ENCODE measurements around the gene KDM4C.

The KDM4C gene

DNA sequence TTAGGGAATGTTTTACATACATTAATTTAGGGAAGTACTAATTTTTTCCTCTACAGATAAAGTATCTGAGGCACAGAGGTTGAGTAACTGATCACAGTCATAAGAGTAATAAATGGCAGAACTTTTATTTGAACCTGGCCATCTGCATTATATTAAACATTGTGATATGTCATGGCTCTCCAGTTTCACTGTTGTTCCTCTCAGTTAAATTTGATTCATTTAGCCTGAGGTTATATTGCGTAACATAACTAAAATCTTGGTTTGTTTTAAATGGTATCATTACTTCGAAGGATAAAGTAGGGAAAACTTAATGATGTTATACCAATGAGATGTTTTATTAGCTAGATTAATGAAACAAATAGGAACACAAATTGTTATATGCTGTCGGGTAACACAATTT is 284.4 kb downstream of the KDM4C start:
- DNase-seq (ENCODE audit: low read depth), result no peak

DNA sequence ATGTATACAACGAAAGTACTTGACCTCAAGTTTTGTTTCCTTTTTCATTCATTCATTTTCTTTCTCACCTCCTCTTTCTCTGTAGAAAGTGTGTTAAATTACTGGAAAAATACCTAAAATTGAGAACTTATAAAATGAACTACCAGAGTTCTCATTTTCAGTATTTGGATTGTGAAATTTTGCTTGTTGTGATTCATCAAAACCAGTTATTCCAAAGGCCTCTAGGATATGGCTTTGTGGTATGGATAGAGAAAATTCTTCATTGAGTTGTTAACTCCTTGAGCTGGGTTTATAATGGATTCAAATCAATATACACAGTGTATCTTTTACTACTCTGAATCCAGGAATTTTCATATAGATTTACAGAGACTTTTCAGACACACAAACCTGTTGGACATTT is 287.6 kb downstream of the KDM4C start:
- no peak for DNase-seq (ENCODE audit: low read depth)

GRCh38 chr9:7051711-7052110 is 293.9 kb downstream of the KDM4C start:
- no peak for DNase-seq (ENCODE audit: low read depth)

- DNase-seq (ENCODE audit: low read depth), result no peak
These were observed 296.1 kb downstream of the KDM4C start for GRCh38 chr9:7053903-7054302.

GRCh38 chr9:7055171-7055903 is 297.6 kb downstream of the KDM4C start:
- no peak for DNase-seq (ENCODE audit: low read depth)

DNA sequence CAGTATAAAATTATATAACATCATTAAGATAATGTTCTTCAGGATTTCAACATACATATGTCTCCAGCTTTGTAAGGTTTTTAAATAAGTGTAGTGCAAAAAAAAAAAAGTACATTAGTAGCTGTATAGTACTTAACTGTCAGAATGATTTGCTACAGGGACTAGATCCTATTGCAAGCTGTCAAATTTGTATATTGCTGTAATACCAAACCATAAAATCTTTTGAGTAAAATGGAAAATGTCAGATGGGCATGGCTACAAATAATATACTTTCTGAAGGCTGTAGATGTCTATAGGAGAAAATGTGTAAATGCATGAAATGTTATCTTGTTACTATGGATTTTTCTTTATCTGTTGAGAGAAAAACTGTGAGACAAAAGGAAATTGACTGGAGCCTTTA is 298.5 kb downstream of the KDM4C start:
- DNase-seq (ENCODE audit: low read depth), result no peak

DNA sequence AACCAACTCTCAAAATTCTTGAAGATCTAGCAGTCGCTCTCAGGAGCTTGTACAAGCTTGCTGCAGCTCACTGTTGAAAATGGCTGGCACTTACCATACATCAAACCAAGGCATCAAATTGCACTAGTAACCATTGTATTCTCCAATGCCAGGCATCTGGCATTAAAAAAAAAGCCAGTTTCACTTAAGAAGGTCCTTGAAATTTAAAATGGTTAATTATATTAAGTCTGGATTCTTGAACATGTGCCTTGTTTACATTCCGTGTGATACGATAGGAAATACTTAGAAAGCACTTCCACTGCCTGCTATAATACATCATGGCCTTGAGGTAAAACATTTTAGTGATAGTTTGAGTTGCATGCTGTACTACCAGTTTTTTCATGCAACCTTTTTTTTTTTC is 300.7 kb downstream of the KDM4C start:
- DNase-seq (ENCODE audit: low read depth), result no peak

DNA sequence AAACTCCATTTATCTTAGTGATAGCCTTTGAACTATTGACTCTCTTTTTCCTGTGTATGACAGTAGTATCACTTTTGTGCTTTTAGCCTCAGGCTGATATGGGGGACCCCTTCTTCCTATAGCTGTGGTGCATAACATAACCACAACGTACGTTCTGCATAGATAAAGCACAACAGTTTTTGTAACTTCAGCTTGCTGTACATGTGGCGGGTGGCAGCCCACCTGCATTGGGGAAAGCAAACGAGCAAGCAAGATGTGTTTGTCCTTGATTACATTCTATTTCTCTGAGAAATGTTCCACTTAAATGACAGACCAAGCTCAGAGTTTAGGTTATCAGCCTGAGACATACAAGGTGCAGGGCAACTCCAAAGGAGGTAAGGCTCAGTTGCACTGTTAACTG is 309.4 kb downstream of the KDM4C start:
- DNase-seq (ENCODE audit: low read depth), result no peak

GRCh38 chr9:7071916-7072315 is 314.1 kb downstream of the KDM4C start:
- DNase-seq (ENCODE audit: low read depth), result no peak

GRCh38 chr9:7073706-7074105 is 315.9 kb downstream of the KDM4C start:
- no peak for DNase-seq (ENCODE audit: low read depth)

DNA sequence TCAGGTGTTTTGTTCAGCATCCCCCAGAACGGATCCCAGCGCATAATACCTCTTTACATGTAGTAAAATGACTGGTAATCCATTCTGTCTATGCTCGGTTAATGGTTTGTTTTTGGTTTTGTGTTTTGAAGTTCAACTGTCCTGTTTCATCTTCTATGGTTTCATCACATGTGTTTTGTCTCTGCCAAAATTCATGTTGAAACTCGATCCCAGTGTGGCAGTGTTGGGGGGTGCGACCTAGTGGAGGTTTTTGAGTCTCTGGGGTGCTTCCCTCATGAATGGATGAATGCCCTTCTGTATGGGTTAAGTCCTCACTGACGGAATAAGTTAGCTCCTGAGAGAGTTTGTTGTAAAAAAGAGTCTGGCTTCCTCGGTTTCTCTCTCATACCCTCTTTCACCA is 317.4 kb downstream of the KDM4C start:
- no peak for DNase-seq (ENCODE audit: low read depth)

DNA sequence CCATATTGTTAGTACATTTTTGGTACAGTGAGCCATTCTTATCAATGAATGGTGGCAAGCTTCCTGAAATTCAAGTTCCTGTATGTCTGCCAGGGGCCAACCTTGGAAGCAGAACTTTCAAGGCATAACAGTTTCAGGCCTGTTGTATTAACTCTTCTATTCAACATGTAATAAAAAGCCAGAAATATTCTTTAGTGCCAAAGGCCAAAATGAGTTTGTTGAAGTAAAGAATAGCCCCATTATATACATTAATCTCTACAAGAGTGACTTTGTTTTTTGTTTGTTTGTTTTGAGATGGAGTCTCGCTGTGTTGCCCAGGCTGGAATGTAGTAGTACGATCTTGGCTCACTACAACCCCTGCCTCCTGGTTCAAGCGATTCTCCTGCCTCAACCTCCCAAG is 321.3 kb downstream of the KDM4C start:
- DNase-seq (ENCODE audit: low read depth), result no peak

DNA sequence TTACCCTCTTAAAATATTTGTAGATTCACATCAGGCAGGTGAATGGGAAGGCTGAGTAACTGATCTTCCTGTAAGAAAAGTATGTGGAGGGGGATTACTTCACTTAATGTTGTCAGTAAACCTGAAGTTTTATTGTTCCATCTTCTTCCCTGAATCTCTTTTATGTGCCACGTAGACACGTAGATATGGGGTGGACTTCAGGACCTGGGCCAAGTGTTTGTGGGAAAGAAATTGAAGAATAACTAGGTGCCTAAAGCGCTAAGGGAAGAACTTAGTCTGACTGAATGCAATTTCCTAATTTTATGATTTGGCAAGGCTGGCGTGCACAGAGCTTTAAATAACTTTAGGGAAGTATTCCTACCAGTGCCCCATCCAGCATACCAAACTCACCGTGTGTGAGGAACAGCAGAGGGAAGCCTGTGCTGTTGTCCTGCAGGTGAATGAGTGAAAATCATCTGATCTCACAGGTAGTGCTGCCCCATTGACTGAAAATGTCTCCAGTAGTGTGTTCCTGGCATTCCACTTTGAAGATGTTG is 323.4 kb downstream of the KDM4C start:
- no peak for DNase-seq (ENCODE audit: low read depth)

DNA sequence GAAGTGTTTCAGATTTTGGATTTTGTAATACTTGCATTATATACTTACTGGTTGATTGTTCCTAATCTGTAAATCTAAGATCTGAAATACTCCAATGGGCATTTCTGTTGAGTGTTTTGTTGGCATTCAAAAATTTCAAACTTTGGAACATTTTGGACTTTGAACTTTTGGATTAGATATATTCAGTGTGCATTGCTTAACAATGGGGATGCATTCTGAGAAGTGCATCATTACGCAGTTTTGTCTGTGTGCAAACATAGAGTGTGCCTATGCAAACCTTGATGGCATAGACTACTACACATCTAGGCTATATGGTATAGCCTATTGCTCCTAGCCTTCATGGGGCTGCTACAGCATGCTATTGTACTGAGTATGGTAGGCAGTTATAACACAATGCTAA is 325.4 kb downstream of the KDM4C start:
- no peak for DNase-seq (ENCODE audit: low read depth)

DNA sequence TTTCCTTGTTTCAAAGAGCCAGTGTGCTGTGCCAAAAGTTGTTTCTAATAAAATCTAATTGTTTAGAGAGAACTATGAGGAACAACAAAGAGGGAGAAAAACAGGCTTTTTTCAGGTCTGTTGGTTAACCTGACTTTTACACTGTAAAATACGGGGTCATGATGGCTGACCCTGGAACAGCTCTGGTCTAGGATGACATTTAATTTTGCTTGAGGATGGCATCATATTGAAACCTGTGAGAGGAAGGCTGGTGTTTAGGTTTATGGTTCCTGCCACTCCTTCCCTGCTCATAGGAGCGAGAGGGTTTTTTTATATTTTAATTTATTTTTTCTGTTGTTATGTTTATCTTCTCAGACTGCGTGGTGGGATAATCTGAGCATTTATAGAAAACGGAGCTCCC is 327.6 kb downstream of the KDM4C start:
- no peak for DNase-seq (ENCODE audit: low read depth)

DNA sequence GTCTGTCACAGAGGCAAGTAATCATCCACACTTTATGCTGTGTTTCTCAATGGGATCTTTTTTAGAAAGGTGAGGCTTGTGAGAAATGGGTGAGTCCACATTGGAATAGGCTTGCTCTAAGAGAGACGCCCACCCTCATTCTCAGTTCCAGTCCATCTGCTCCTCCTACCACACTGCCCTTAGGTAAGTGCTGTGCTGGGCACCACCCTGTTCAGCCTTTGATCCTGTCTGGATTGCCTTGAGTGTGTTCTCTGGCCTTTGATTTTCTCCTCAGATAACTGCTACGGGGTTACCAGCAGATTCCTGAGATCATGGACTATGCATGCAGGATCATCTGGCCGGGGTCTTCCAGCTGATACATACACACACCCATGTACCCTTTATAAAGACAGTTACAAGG is 328.6 kb downstream of the KDM4C start:
- DNase-seq (ENCODE audit: low read depth), result no peak

DNA sequence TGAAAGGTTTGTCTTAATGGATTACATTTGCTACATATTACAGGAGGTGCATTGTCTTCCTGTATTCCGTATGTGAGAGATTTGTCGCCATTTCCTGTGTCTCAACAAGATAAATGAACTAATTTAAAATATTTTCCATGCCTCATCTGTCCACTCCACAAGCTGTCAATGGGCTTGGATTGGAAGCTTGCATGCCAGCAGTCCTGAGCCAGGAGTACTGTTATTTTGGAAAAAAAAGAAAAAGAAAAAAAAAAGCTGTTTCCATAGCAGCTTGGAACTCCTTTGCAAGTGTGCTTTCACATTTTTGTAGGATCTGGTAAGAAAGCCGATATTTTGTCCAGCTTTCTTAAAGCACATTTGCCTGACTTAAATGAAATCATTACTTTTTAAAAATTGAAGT is 330.8 kb downstream of the KDM4C start:
- no peak for DNase-seq (ENCODE audit: low read depth)

- no peak for DNase-seq (ENCODE audit: low read depth)
These were observed 331.8 kb downstream of the KDM4C start for GRCh38 chr9:7089406-7090193.

DNA sequence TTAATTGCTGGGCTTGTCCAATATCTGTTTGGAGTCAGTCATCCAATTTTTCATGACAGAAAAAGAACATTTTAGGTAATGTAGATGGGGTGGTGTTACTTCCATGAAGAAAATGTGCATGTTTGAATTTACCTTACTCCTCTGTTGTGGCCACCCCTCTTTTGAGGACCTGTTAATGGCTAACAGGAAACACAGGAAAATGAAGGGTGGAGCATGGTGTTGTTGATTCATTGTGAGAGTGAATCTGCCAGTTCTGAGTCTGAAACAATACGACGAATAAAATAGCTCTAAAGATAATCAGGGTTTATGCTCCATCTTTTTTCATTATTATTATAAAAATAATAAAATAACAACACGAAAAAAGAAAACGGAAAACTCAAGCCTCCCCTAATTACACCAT is 335.3 kb downstream of the KDM4C start:
- DNase-seq (ENCODE audit: low read depth), result no peak

DNA sequence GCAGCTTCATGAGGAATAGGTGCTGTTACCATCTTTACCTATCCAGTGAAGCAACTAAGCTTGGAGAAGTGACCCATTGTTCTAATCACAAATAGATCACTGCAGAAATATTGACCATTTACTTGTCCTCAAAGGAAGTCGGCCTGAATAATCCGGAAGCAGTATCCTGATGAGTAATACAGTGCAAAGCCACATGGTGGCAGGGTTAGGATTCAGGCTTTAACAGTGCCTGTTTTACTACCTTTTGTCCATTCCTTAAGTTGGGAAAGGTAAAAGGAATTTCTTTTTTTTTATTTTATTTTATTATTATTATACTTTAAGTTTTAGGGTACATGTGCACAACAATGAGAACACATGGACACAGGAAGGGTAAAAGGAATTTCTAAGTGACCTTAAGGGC is 336.3 kb downstream of the KDM4C start:
- DNase-seq (ENCODE audit: low read depth), result no peak

DNA sequence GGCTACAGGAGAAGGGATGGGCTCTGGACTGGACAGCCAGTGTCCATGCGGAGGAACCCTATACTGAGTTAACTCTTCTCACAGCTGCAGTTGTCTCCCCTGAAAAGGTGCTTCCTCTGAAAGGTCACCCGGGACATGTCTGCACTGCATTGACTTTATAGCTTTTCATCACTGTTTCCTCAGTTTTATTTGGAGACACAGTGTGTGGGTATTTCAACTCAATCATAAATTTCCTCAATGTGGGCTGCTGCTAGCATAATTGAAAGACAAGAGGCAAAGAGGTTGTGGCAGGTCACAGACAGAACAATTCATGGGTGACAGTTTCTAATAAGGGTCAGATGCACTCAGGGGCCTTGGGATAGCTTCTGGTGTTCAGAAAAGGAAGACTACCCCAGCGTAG is 336.8 kb downstream of the KDM4C start:
- DNase-seq (ENCODE audit: low read depth), result no peak

GRCh38 chr9:7095058-7095457 is 337.3 kb downstream of the KDM4C start:
- DNase-seq (ENCODE audit: low read depth), result no peak

DNA sequence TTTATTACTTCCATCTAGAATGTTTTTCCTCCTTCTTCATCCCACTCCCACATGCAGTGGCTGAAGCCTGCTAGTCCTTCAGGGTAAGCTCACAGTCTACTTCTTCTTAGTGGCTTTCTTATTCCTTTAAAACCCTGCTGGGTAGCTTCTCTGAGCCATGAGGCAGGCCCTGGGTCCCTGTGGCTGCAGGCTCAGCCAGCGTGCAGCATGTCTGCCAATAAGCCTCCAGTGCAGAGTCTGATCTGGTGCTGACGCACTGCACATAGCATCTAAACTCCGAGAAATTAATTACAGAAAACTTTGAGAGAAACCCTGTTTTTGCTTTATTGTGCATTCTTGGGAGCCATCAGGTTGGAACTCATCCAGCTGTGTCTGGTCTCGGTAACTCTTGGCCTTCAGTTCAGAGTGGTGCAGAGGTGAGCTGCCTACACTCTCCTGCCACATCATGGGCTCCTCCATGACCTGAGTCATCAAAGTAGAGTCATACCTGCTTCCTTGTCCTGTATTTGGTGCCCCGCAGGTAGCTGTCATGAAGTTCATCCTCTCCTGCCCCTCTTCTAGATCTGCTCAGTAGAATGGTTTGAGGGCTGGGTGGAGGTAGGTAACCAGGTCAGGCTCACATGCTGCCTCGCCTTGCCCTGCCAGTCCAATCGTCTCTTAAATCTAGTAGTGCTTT is 339.4 kb downstream of the KDM4C start:
- DNase-seq (ENCODE audit: low read depth), result no peak
